Fibroblast of skin of back (primary cell): ENCODE results near the gene ATIC.
"Not testable (repeated sequence)": the region's sequence is repeated elsewhere in the genome, so short reads cannot be mapped to it uniquely, and the experiment has no call there.

Experiments
- DNase-seq: peaks from one replicate; pipeline ENCODE4 v3.0.0-alpha.2; 2013

Gene ATIC

DNA sequence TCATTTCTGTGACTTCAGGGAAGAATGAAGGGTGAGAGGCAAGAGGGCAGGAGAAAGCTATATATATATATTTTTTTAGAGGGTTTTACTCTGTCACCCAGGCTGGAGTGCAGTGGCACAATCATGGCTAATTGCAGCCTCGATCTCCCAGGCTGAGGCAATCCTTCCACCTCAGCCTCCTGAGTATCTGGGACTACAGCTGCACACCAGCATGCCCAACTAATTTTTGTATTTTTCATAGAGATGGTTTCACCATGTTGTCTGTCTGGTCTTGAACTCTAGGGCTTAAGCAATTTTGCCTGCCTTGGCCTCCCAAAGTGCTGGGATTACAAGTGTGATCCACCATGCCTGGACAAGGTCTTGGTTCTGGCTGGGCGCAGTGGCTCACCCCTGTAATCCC is 3.4 kb downstream of the ATIC start:
- no peak for DNase-seq

- no peak for DNase-seq
Measured at GRCh38 chr2:215316336-215316735, 4.5 kb downstream of the ATIC start.

- no peak for DNase-seq
Measured at GRCh38 chr2:215319500-215319899, 7.6 kb downstream of the ATIC start.

DNA sequence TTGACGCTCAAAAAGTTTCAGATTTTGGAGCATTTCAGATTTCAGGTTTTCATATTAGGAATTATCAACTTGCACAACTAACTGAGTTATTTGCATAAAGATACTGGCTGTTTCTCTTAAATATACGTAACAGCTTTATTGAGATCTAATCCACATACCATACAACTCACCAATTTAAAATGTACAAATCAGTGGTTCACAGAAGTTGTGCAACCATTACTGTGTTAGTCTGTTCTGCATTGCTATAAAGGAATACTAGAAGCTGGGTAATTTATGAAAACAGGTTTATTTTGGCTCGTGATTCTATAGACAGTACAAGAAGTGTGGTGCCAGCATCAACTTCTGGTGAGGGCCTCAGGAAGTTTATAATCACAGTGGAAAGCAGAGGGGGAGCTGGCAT is 8.2 kb downstream of the ATIC start:
- no peak for DNase-seq

DNA sequence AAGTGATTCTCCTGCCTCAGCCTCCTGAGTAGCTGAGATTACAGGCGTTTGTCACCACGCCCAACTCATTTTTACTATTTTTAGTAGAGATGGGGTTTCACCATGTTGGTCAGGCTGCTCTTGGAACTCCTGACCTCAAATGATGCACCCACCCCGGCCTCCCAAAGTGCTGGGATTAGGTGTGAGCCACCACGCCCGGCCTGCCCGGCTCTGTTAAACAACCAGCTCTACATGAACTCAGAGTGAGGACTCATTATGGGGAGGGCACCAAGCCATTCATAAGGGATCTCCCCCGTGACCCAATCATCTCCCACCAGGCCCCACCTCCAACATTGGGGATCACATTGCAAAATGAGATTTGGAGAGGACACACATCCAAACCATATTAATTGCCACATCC is 8.8 kb downstream of the ATIC start:
- DNase-seq, result no peak

- DNase-seq, result no peak
Measured at GRCh38 chr2:215324811-215325210, 13.0 kb downstream of the ATIC start.

GRCh38 chr2:215328066-215328465 is 16.2 kb downstream of the ATIC start:
- no peak for DNase-seq

GRCh38 chr2:215332872-215333595 is 21.2 kb downstream of the ATIC start:
- DNase-seq, result no peak

DNA sequence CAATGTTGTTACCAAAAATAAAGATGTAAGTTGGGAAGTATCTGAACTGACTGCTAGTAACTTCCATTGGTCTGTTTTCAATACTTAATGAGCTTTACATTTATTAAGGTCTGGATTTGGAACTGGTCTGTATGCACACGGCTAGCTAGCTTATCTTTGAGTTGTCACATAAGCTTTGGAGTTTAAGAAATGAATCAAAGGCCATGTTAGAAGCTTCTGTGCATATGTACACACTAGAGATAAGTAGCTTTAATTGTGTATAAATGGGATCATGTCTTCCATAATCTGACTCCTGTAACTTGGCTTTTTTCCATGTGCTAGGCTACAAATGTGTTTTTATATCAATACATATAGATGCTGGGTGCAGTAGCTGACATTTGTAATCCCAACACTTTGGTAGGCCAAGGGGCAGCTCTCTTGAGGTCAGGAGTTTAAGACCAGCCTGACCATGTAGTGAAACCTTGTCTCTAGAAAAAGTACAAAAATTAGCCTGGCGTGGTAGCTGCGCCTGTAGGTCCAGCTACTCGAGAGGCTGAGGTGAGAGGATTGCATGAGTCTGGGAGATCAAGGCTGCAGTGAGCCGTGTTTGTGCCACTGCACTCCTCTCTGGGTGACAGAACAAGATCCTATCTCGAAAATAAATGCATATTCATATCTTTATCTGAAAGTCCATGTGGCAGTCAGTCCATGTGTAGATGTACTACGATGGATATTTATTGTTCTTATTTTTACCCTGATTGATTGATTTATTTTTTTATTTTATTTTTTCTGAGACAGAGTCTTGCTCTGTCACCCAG is 27.2 kb downstream of the ATIC start:
- DNase-seq, result no peak

DNA sequence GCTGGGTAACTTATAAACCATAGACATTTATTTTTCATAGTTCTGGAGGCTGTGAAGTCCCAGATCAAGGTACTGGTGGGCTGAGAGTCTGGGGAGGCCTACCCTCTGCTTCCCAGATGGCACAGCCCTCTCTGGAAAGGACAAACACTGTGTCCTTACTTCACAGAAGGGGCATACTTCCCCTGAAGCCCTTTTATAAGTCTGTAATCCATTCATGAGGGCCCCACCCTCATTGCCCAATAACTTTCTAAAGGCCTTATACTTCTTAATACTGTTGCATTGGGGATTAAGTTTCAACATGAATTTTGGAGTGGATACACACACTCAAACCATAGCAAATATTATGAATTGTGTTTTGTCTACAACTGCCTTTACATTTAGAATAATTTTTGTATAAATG is 36.0 kb downstream of the ATIC start:
- DNase-seq, result no peak

- DNase-seq, result peak; percentile 31
Measured at GRCh38 chr2:215352602-215353001, 40.7 kb downstream of the ATIC start.

GRCh38 chr2:215354771-215355695 is 43.2 kb downstream of the ATIC start:
- peak; percentile 76 for DNase-seq

DNA sequence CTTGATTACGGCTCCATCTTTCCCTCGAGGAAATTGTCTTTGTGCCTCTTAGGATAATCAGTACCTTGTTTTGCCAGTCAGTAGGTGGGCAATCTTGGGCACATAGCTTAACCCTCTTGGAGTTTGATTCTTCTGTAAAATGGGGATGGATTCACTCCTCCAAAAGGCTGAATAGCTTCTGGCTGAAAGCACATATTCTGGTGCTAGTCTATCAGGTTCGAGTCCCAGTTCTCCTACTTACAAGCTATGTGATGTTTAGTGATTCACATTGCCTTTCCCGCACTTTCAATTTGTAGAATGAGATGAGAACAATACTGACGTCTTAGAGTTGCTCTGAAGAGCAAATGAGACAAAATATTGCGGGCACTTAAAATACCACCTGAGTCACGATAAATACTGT is 43.9 kb downstream of the ATIC start:
- DNase-seq, result peak; percentile 72

GRCh38 chr2:215356334-215356947 is 44.6 kb downstream of the ATIC start:
- DNase-seq, result no peak

GRCh38 chr2:215356948-215357461 is 45.1 kb downstream of the ATIC start:
- DNase-seq, result peak; percentile 75

DNA sequence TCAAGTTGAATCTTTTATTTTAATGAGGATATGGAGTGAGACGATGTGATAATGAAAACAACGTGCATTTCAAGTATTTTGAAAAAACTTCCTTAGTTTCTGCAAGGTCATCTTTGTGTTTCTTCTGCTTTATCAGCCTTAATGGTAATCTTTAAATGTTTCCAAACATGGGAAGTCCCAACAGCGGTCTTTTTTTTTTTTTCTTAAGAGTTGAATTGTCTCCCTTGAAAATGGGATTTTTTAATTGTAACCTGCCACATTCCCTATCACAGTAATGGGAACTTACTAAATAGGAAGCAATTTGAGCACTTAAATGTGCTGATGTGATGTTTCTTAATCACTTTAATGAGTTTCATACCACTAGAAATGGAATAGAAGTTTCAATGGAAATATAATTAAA is 45.8 kb downstream of the ATIC start:
- peak; percentile 48 for DNase-seq

DNA sequence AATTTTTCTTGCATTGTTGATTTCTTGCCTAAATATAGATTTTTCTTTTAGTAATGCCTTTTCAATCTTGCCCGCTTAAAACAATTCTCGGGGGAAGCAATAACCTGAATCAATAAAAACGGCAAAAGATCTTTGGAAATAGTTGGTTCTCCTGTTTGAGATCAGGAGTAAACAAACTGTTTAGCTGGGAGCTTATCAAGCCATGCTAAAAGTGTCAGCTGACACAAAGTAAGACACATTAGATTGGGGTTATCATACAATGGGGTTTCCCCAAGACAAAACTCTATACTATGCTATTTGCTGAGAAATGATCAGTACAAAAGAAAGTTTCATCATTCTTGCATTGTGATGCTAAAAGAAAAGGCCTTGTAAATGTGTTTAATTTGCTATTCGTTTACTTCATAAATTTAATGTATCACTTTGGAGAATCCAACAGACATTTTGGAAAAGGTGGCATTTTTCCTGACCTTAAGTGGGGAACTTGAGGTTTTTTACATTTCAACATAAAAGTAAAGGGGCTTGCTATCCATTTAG is 46.5 kb downstream of the ATIC start:
- peak; percentile 50 for DNase-seq

GRCh38 chr2:215358891-215359575 is 47.2 kb downstream of the ATIC start:
- DNase-seq, result peak; percentile 67

DNA sequence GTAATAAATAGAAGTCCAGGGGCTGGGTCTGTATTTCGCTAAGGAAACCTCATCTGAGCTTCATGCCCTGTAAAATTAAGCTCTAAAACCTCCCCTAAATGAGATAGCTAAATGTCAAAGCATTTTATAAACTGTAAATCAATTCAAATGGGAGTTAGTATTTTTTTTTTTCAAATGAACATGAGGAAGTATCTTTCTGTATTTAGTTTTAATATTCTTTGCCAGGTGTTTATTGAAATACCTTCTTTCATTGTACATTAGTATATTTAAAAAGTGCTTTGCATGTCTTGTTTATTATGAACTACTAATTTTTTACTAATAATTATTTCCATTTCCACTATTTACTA is 47.7 kb downstream of the ATIC start:
- DNase-seq, result no peak

DNA sequence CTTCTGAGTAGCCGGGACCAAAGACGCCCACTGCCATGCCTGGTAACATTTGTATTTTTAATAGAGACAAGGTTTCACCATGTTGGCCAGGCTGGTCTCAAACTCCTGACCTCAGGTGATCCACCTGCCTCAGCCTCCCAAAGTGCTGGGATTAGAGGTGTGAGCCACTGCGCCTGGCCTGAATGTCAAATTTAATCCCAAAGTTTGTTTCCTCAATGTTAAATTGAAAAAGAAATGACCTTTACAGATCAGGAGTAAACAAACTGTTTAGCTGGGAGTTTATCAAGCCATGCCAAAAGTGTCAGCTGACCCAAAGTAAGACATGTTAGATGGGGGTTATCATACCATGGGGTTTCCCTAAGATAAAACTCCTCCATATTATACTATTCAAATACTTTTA is 48.2 kb downstream of the ATIC start:
- not testable (repeated sequence) for DNase-seq

- no peak for DNase-seq
Measured at GRCh38 chr2:215360596-215360995, 48.7 kb downstream of the ATIC start.
